HG02610 (cell line): ENCODE measurements around the gene SMIM32.

ENCODE experiments used
- ATAC-seq: cut with Tn5 transposase; IDR thresholded peaks from one replicate; pipeline ENCODE4 v1.9.1; 2021; ENCODE audit warnings: mild to moderate bottlenecking, moderate library complexity; ENCODE audit not compliant: unreplicated experiment

SMIM32 gene

GRCh38 chr5:136192526-136193321, at the start of gene SMIM32:
Gene SMIM32 (minus strand): TSS chr5:136193162. CDS start chr5:136192524, 638 bp downstream.
- no peak for ATAC-seq

DNA sequence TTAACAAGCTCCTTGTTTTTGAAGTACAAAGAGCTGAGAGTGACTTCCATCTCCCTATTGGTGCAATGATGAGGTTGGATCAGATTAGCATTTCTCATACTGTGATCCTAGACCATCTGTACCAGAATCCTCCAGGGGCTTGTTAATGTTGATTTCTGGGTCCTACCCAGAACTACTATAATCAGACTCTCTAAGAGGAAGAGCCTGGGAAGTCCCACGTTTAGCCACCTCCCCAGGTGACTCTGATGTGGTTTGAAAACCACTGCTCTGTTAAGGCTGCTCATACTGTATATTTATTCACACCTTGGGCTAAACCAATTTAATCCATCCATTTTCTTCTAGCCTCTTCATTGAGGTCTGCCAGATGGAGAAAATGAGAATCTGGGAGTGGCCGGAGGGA, 49.6 kb upstream of the SMIM32 start:
- peak; percentile 91 for ATAC-seq

DNA sequence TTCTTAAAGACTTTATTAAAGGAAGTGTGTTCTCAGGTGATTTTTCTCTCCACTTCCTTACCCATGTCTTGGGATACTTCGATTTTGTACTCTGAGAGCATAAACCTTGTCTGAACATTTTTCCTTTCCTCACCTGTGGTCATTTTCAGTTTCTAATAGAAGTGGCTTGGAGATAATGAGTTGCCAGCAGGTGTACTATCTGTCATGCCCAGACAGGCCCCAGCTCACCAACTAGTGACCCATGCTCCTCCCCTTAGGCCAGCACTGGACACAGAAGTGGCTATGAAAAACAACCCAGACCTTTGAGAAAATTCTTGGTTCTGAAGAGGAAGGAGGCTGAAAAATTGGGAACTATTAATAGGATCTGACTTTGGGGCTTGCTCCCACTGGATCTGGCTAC, 49.2 kb upstream of the SMIM32 start:
- peak; percentile 63 for ATAC-seq

DNA sequence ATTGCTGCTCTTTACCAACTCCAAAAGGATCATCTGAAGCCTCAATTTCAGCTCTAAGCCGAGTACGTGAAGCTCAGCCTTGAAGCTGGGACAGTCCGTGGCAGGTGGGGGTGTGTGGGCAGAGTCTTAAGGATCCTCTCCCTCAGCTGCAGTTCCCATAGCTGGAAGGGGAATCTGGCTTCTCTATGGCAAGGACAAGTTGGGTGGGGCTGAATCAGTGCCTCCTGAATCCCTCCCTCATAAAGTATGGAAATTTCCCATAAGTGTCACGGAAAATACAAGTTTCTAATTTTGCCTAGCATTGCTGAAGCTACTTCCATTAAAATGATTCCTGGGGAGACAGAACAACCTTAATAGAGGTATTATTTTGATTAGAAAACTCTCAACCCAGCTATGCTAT, 47.9 kb upstream of the SMIM32 start:
- ATAC-seq = no peak

DNA sequence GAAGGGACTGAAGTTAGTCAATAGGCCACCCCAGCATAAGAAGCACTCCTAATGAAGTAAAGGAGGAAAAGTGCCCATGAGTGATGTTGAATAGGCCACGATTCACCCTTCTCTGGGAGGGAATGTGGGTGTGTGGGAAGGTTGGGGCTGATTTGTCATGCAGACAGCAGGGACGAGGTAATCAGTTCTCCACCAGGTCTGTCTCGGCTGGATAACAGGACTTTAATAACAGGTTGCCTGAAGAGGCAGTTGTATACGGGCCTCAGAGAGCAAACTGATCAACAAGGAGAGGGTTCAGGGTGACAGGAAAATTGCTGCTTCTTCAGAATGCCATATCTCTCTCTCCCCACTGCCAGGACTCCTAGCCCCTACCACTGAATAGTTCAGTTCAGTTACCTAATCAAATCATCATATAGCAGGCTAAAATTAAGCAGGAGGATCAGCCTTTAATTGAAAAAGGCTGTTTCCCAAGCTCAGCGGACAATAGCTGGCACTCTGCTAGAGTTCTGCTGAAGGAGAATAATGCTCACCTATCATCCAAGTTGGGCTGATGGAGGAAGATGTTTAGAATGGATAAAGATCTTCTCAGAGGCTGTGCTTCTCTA, 43.6 kb upstream of the SMIM32 start:
- no peak for ATAC-seq

- no peak for ATAC-seq
Observed at GRCh38 chr5:136235321-136235720, 42.4 kb upstream of the SMIM32 start.

DNA sequence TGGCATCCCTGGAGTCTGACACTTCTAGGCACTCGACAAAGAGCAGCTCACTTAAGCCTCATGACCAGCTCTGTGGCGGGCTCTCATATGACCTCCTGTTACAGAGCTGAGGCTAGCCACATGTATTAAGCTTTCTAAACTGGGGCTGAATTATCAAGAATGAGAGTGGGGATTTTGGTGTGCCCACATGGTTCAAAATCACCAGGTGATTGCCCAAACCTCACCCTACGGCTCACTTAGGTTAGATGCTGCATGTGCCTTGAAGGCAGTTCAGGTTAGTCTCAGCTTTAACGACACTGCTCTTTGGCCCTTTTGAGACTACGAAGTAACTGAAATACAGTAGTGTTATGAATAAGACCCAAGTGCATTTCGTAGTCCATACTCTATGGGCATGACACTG, 39.4 kb upstream of the SMIM32 start:
- ATAC-seq = peak; percentile 87

- ATAC-seq = no peak
Observed at GRCh38 chr5:136230176-136230575, 37.2 kb upstream of the SMIM32 start.

- no peak for ATAC-seq
Observed at GRCh38 chr5:136228136-136228757, 35.3 kb upstream of the SMIM32 start.

DNA sequence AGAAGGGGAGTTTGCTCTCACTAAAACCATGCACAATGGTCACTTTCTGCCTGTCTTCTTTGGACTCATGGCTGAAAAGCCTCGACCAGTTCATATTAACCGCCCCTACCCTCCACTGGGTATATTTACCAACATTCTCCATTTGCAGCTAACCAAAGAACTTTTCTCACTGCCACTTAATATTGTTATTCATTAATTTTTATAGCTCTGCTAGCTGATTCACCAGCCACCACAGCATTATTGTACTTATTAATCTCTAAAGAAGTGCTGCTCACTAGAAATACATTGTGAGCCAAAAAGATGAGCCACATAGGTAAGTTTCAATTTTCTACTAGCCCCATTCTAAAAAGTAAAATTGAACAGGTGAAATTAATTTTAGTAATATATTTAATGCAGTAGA, 33.4 kb upstream of the SMIM32 start:
- no peak for ATAC-seq

DNA sequence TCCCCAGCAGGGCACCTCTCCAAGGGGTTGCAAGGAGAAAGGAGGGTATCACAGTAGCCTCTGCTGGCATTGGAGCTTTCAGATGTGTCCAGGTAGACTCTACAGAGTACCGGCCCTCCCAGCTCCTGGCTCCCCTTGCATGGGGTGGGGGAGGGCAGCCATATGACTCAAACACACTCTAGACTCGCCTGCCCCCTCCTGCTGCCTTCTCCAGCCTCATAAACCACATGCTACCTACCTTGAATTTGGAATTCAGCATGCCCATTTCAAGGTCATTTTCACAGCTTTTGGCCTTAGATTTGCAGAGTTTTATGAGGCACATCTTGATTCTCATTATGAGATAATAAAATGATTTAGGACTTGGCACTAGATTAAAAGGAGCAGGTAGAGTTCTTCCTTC, 32.8 kb upstream of the SMIM32 start:
- ATAC-seq = no peak

- no peak for ATAC-seq
Observed at GRCh38 chr5:136222580-136223235, 29.7 kb upstream of the SMIM32 start.

DNA sequence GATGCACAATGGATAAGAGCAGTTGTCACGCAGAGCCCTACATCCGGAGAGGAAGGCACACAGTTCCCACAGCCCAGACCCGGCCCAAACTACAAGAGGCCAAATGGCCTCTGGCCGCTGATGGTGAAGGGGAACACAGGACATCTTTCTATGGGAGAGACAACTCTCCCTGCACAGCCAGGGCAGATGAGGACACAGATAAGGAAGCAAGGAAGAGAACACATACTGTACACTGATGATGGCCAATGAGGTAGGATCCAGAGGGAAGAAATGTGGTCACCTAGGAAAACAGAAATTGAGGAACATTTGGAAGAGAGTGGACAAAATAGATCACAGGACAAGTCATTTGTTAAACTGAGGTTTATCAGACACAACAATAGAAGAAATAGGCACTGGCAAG, 28.4 kb upstream of the SMIM32 start:
- no peak for ATAC-seq

GRCh38 chr5:136216230-136216629, 23.3 kb upstream of the SMIM32 start:
- ATAC-seq = no peak

- ATAC-seq = no peak
Observed at GRCh38 chr5:136215812-136216211, 22.9 kb upstream of the SMIM32 start.

GRCh38 chr5:136213919-136214493, 21.0 kb upstream of the SMIM32 start:
- ATAC-seq = no peak

GRCh38 chr5:136212252-136212721, 19.3 kb upstream of the SMIM32 start:
- peak; percentile 55 for ATAC-seq

DNA sequence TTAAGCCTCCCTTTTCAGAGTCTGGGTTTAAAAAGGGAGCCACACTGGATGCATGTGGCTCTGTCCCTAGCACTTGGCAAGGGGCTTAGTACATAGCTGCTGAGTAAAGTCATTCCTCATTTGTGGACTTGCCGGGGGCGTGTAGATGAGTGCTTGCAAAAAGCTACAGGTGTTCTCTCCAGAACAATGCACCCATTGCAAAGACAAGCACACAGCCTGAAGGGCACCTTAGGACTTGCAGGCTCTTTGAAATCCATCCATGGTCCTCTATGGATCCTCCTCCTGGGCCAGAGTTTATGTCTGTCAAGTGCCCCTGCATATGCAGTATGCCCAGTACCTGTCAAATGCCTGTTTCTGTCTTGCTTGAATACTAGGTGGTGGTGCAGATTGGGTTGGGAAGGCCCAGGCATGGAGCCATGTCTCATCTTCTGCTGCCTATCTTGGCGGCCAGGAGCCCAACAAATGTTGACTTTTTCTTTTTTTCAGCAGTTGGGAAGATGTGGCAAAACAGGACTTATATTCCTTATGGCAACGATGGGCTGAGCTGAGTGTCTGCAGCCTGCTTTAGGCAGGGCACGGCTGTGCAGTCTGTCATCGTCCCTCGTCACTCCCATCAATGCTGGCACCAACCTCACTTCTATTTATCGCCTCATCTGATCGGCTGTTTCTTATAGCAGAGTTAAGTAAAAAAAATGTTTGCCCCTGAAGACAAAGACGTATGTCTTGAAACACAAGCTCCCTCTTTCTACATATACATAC, 18.5 kb upstream of the SMIM32 start:
- ATAC-seq = no peak

DNA sequence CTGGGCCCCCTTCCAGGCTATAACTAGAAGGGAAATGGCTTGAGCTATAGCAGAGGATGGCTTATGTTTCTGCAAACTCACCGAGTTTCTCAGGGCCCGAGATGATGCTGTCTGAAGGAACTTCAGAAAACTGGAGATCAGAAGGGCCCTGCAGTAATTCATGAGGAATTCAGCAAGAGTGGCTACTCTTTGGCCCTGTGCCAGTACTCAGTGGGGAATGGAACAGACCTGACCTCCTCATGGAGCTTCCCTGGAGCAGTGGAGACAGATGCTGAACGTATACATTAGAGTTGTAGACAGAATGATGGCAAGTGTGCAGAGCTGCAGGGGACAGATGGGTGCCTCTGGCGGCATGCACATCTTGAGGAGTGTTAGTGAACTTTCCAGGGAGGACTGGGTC, 17.3 kb upstream of the SMIM32 start:
- no peak for ATAC-seq

DNA sequence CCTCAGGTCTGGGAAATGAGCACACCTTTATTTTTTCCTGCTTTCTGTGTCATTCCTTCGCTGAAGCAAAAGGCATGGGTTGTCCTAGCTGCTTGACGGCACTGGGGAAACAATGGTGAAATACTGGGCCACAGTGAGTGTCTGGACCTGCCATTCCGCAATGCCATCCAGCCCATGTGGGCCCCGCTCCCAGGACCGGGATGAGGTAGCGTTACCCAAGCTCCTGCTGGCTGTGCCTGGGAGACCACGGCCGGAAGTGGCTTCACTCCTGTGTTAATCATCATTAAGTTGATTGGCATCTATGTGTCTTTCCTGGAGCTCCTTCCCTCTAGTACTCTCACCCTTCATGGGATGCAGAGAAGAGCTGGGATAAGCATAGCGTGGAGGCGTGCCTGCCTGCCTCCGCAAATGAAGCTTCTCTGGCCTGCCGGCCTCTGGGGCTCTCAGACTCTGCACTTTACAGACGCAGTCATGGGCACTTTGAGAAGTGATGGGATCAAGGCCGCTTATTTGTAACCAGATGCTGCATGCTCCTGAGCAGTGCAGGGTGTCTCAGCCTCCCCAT, 16.5 kb upstream of the SMIM32 start:
- ATAC-seq = no peak
